ENCODE measurements around the gene PKDCC.
"Not testable (repeated sequence)": the region's sequence is repeated elsewhere in the genome, so short reads cannot be mapped to it uniquely, and the experiment has no call there.

The PKDCC gene

GRCh38 chr2:42064417-42064942 is 16.7 kb downstream of the PKDCC start:
- TF ChIP-seq FOXM1 (IDR thresholded peaks at IDR 0.05; ENCODE audit: borderline replicate concordance) (no peak), FOXK2 (IDR thresholded peaks at IDR 0.05) (no peak)
- ChIA-PET POLR2A (interaction anchor here (1.8 kb wide), 1 partner anchor 18 kb away, joined by 6 read pairs; no protein-coding TSS in a partner anchor), CTCF (interaction anchor here (0.6 to 1.2 kb wide), 3 partner anchors 22 to 1612 kb away, joined by 3 to 4 read pairs (median 3); no protein-coding TSS in a partner anchor)
- no peak for DNase-seq (ENCODE audit: extremely low spot score)

- CTCF ChIA-PET, POLR2A ChIA-PET: not testable (repeated sequence)
These were observed 17.9 kb downstream of the PKDCC start for GRCh38 chr2:42065753-42066152.

GRCh38 chr2:42067001-42067400 is 19.2 kb downstream of the PKDCC start:
- CTCF ChIA-PET; POLR2A ChIA-PET; DNase-seq (ENCODE audit: extremely low spot score): not testable (repeated sequence)

More at GRCh38 chr2:42065753-42066152, 17.9 kb downstream of the PKDCC start:
- not testable (repeated sequence) for DNase-seq (ENCODE audit: extremely low spot score)

- CTCF ChIA-PET: no interaction called here
- no peak for TF ChIP-seq FOXK2 (IDR thresholded peaks at IDR 0.05)
- TF ChIP-seq NFRKB (IDR thresholded peaks at IDR 0.05): no peak
- no peak for TF ChIP-seq ELF4 (IDR thresholded peaks at IDR 0.05)
- TF ChIP-seq FOXA1 (IDR thresholded peaks at IDR 0.05): no peak
- no peak for TF ChIP-seq LEF1 (IDR thresholded peaks at IDR 0.05; ENCODE audit: borderline replicate concordance)
- no peak for TF ChIP-seq TARDBP (IDR thresholded peaks at IDR 0.05)
- TF ChIP-seq SP1 (IDR thresholded peaks at IDR 0.05): no peak
- no peak for TF ChIP-seq SUZ12 (IDR thresholded peaks at IDR 0.05)
- no peak for TF ChIP-seq L3MBTL2 (conservative IDR thresholded peaks at IDR 0.05)
- TF ChIP-seq PKNOX1 (IDR thresholded peaks at IDR 0.05): no peak
- TF ChIP-seq BHLHE40 (IDR thresholded peaks at IDR 0.05; ENCODE audit: borderline replicate concordance): no peak
- no peak for TF ChIP-seq FOXM1 (IDR thresholded peaks at IDR 0.05; ENCODE audit: borderline replicate concordance)
- no peak for TF ChIP-seq HDGF (IDR thresholded peaks at IDR 0.05; ENCODE audit: borderline replicate concordance)
- no peak for TF ChIP-seq CTBP1 (IDR thresholded peaks at IDR 0.05; ENCODE audit: borderline replicate concordance)
- TF ChIP-seq ZNF384 (IDR thresholded peaks at IDR 0.05): no peak
- no peak for TF ChIP-seq ARNT (IDR thresholded peaks at IDR 0.05)
These were observed 19.7 kb downstream of the PKDCC start for GRCh38 chr2:42067521-42067920.

GRCh38 chr2:42068571-42069178 is 20.9 kb downstream of the PKDCC start:
- DNase-seq (ENCODE audit: extremely low spot score): no peak
- ChIA-PET CTCF (no interaction called here), POLR2A (interaction anchor here (1.6 kb wide), 1 partner anchor 12 kb away, joined by 3 read pairs; no protein-coding TSS in a partner anchor)
- TF ChIP-seq NFRKB (IDR thresholded peaks at IDR 0.05) (no peak), TARDBP (IDR thresholded peaks at IDR 0.05) (no peak), SUZ12 (IDR thresholded peaks at IDR 0.05) (no peak)

More at GRCh38 chr2:42067521-42067920, 19.7 kb downstream of the PKDCC start:
- no peak for DNase-seq (ENCODE audit: extremely low spot score)
- POLR2A ChIA-PET: interaction anchor here (0.9 kb wide), 1 partner anchor 21 kb away, joined by 3 read pairs; no protein-coding TSS in a partner anchor

GRCh38 chr2:42069568-42069967 is 21.7 kb downstream of the PKDCC start:
- CTCF ChIA-PET: no interaction called here
- DNase-seq (ENCODE audit: extremely low spot score): no peak
- TF ChIP-seq PKNOX1 (IDR thresholded peaks at IDR 0.05): no peak
- no peak for TF ChIP-seq CTBP1 (IDR thresholded peaks at IDR 0.05; ENCODE audit: borderline replicate concordance)
- TF ChIP-seq ELF4 (IDR thresholded peaks at IDR 0.05): no peak
- TF ChIP-seq SUZ12 (IDR thresholded peaks at IDR 0.05): no peak
- TF ChIP-seq BHLHE40 (IDR thresholded peaks at IDR 0.05; ENCODE audit: borderline replicate concordance): no peak
- TF ChIP-seq FOXM1 (IDR thresholded peaks at IDR 0.05; ENCODE audit: borderline replicate concordance): no peak
- TF ChIP-seq FOXK2 (IDR thresholded peaks at IDR 0.05): no peak
- no peak for TF ChIP-seq FOXA1 (IDR thresholded peaks at IDR 0.05)
- TF ChIP-seq NFRKB (IDR thresholded peaks at IDR 0.05): no peak
- TF ChIP-seq LEF1 (IDR thresholded peaks at IDR 0.05; ENCODE audit: borderline replicate concordance): no peak
- TF ChIP-seq SP1 (IDR thresholded peaks at IDR 0.05): no peak
- no peak for TF ChIP-seq ZNF384 (IDR thresholded peaks at IDR 0.05)
- no peak for TF ChIP-seq ARNT (IDR thresholded peaks at IDR 0.05)
- no peak for TF ChIP-seq HDGF (IDR thresholded peaks at IDR 0.05; ENCODE audit: borderline replicate concordance)
- no peak for TF ChIP-seq TARDBP (IDR thresholded peaks at IDR 0.05)
- no peak for TF ChIP-seq L3MBTL2 (conservative IDR thresholded peaks at IDR 0.05)
- POLR2A ChIA-PET: interaction anchor here (1.6 kb wide), 1 partner anchor 13 kb away, joined by 3 read pairs; no protein-coding TSS in a partner anchor

GRCh38 chr2:42071791-42072190 is 24.0 kb downstream of the PKDCC start:
- CTCF ChIA-PET: interaction anchor here (0.6 to 2.4 kb wide), 4 partner anchors 15 to 219 kb away, joined by 3 to 10 read pairs (median 4); no protein-coding TSS in a partner anchor
- POLR2A ChIA-PET: interaction anchor here (1.8 kb wide), 1 partner anchor 25 kb away, joined by 4 read pairs; no protein-coding TSS in a partner anchor
- TF ChIP-seq FOXM1 (IDR thresholded peaks at IDR 0.05; ENCODE audit: borderline replicate concordance): no peak
- TF ChIP-seq NFRKB (IDR thresholded peaks at IDR 0.05): no peak
- no peak for TF ChIP-seq SP1 (IDR thresholded peaks at IDR 0.05)
- no peak for TF ChIP-seq LEF1 (IDR thresholded peaks at IDR 0.05; ENCODE audit: borderline replicate concordance)
- no peak for DNase-seq (ENCODE audit: extremely low spot score)

All from HEK293T (cell line).